ENCODE results near the gene UNC50. TPM values are rescaled to one million over a fixed set of nuclear protein-coding genes. Genes with fewer than 3 reads are reported as not detected.
"Not testable (repeated sequence)": the region's sequence is repeated elsewhere in the genome, so short reads cannot be mapped to it uniquely, and the experiment has no call there.

Gene UNC50
- polyA plus RNA-seq, 3 donors: 62.2 to 80.2 (median 64.7) TPM

DNA sequence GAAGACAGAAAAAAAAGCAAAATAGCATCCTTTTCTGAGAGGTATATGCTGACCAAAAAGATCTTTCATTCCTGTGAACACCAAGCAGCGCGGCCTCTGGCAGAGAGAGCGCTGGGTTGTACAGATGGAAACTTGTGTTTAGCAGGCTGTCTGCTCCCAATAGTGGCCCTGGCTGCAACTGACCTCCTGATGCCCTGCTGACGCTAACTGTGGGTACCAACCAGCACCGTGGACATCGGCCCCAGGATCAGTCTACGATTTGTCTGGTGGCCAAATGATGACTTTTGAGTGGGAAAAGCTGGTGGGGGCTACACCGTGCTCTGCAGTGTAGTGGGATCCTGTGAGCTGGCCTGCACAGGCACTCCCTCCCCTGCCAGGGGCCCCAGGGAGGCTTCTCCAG lies 15.8 kb upstream of the UNC50 start:
- DNase-seq (ENCODE audit: extremely low read depth in 1 of 11, low read depth in 9 of 11, low spot score in 4 of 11): no peak

DNA sequence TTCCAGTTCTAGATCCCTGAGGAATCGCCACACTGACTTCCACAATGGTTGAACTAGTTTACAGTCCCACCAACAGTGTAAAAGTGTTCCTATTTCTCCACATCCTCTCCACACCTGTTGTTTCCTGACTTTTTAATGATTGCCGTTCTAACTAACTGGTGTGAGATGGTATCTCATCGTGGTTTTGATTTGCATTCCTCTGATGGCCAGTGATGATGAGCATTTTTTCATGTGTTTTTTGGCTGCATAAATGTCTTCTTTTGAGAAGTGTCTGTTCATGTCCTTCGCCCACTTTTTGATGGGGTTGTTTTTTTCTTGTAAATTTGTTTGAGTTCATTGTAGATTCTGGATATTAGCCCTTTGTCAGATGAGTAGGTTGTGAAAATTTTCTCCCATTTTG lies 13.7 kb upstream of the UNC50 start:
- not testable (repeated sequence) for DNase-seq (ENCODE audit: extremely low read depth in 1 of 11, low read depth in 9 of 11, low spot score in 4 of 11)

DNA sequence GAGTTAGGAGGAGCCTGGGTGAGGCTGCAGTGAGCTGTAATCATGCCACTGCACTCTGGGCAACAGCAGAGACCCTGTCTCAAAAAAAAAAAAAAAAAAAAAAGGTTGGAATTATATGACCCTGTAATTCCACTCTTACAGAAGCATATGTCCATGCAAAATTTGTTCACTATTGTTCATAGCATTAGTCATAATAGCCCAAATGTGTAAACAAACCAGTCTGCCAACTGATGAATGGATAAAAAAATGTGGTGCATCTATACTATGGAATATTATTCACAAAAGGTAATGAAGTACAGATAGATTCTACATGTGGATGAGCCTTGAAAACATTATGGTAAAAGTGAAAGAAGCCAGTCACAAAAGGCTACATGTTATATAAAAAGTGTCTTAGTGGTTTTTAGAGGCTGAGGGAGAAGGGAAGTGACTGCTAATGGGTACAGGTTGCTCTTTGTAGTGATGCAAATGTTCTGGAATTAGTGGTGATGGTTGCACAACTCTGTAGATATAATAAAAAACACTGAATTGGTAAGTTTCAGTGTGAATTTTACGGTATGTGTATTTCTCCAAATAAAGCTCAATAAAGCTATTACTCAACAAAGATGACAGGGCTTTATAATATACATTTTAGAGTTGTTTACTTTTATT lies 9.5 kb upstream of the UNC50 start:
- no peak for DNase-seq (ENCODE audit: extremely low read depth in 1 of 11, low read depth in 9 of 11, low spot score in 4 of 11)

DNA sequence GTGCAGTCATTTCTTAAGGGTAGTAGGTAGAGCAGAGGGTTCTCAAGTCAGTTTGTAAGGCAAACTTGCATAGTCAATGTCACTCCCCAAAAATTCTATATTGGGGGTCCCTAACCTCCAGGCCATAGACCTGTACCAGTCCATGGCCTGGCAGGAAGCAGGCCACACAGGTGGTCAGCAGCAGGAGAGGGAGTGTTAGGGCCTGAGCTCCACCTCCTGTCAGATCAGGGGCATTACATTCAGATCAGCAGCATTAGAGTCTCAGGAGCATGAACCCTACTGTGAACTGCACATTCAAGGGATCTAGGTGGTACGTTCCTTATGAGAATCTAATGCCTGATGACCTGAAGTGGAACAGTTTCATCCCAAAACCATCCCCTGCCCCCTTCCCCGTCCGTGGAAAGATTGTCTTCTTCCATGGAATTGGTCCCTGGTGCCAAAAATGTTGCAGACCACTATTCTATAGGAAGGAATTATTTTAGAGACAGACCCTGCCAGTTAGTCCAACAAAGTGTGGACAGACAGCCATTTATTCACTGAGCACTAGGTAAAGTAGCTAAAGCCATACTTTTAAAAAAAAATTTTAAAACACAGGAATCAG lies 6.8 kb upstream of the UNC50 start:
- DNase-seq (ENCODE audit: extremely low read depth in 1 of 11, low read depth in 9 of 11, low spot score in 4 of 11): no peak

DNA sequence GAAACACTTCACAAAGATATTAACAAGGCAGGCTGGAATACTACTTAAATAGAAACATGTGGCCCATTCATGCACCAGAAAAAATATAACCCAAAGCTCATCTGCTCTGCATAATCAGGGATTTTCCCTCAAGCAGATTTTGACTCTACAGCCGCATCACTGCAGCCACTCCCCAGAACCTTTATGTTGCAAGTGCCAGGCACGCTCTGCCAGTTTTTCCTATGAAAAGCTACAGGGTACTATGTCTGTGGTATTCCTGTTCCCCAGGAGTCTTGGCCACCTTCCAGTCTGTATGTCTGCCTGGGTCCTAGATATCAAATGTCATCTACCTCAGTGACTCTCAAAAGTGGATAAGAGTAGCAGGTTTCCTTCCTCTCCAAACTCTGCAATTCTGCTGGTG lies 3.8 kb upstream of the UNC50 start:
- no peak for DNase-seq (ENCODE audit: extremely low read depth in 1 of 11, low read depth in 9 of 11, low spot score in 4 of 11)

DNA sequence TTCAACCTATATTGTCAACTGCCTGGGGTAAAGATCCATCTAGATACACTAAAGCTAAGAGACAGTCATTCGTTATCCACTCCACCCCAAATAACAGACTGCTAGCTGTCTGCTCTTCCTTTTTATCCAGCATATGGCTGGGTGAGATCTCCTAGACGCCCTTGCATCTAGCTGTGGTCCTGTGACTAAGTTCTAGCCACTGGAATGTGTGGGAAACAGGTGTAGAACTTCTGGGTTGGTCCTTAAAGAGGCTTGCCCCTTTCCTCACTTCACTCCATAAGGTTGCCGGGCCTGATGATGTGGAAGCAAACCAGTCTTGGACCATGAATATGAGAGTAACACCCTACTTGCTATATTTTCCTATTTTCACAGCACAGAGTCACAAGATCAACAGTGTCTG lies 3.3 kb upstream of the UNC50 start:
- no peak for DNase-seq (ENCODE audit: extremely low read depth in 1 of 11, low read depth in 9 of 11, low spot score in 4 of 11)

DNA sequence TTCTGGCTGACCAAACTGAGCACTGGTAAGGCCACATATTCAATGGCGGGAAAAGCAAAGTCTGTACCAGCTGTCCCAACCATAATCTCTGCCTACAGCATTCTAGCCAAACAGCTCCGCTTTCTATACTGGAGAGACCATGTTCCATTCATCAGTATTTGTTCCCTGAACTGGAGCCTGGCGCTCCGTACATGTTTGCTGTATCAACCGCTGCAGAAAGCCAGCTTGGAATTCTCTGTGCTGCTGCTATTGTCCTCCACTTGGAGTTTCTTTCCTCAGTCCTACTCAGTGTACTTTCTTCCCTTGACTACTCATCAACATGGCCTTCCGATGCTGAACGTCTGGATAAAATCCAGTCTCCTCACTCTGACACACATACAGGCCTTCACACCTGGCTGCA lies 2.0 kb upstream of the UNC50 start:
- no peak for DNase-seq (ENCODE audit: extremely low read depth in 1 of 11, low read depth in 9 of 11, low spot score in 4 of 11)

DNA sequence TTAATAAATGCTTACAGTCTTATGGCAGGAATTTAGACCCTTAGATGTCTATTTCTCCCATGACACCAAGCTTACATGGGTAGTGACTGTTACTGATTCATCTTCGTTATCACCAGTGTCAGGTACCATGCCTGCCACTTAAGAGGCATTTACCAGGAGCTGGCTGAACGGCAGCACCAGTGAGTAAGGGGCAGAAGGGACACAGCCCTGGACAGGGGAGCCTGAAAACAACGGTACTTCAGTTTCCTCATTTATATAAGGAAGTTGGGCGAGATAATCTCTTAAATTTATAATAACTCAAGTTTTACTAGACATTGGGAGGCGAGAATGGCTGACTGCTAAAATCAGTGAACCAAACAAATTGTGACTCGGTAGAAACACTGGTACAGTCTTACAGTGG lies 1.3 kb upstream of the UNC50 start:
- no peak for DNase-seq (ENCODE audit: extremely low read depth in 1 of 11, low read depth in 9 of 11, low spot score in 4 of 11)

DNA sequence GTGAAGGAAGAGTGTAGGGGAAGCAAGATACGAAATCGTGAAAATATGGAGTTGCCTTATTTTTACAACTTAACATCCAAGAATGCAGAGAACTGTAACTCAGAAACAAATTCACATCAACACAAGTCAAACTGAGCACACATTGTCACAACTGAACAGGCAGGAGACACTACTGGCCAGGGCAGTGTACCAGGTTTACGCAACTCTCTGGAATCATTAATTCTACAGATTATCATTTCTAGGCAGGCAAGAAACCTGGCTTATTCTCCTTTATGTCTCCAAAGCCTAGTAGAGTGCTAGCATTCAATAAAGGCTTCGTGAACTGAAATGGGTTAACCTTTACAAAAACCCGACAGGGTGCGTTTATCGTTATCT lies 661 bp upstream of the UNC50 start:
- no peak for DNase-seq (ENCODE audit: extremely low read depth in 1 of 11, low read depth in 9 of 11, low spot score in 4 of 11)

DNA sequence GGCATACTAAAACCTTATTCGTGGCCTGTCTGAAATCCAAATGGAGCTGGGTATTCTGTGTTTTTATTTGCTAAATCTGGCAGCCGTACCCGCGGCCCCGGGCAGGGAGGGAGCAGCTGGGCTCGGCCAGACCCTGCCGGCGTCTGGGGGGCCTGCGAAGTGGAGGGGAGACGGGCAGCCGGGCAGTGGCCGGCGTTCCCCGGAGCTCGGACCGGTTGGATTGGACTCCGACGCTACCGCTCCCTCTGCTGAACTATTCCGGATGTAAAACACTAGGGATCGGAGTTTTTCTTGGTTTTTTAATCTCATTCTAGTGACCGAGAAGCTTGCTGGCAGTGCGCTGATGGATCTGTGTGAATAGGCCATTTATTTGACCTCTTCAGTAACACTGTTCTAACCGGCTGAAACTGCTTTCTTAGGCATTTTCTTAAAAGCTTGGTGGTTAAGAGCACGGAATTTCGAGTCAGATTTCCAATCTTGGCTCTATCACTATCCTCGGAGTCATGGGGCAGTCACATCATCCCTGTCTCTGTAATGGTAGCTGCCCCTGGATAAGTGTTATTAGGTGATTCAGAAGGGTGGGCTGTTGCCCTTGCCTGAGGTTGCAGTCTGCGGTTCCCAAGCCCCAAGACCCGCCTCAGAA lies 694 bp downstream of the UNC50 start:
- peak in 3 of 11 donors; percentile 4 to 22 (median 16) for DNase-seq (ENCODE audit: extremely low read depth in 1 of 11, low read depth in 9 of 11, low spot score in 4 of 11)

DNA sequence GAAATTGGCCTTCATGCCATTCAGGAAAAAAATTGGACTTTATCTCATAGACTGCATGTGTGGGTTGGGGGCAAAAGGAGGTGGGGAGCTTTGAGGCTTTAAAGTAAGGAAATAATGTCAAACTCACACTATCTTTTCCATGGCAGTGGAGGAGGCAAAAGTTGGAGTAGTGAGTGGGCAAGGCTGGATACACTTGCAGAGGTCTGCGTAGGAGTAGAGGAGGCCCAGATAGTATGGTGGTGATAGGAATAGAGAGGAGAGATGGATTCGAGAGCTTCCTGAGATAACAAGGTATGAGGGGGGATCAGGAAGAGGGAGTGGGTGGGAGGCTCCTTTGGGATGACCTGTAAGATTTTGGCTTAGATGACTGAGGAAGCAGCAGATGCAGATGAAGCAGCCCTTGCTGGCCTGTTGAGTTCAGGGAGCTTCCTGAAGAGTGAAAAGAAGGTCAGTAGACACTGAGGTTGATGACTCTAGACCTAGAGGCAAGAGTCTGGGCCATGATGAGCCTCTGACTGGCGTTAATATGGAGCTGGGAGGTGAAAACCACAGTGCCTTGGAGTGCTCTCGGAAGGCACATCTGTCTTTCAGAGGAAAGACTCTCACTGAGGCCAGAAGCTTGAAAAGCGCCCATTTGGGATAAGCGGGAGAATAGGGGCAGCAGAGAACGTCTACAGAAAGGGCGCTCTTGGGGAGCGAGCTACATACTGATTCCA lies 5.8 kb downstream of the UNC50 start:
- DNase-seq (ENCODE audit: extremely low read depth in 1 of 11, low read depth in 9 of 11, low spot score in 4 of 11): no peak

DNA sequence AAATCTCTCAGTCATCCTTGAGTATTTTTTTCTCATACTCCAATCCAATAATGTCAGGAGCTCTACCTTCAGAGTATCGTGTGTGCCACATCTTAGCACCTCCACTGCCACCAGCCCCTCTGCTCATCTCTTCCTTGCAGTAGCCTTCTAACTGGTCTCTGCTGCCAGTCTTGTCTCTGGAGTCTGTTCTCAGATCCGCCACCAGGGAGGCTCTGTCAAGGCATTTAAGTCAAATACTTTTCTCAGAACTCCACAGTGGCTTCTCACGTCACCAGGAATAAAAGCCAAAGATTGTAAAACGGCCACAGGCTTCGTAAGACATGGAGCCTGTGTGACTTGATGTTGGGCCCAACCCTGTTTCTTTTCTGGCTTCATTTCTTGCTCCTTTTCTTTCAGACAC lies 7.1 kb downstream of the UNC50 start:
- no peak for DNase-seq (ENCODE audit: extremely low read depth in 1 of 11, low read depth in 9 of 11, low spot score in 4 of 11)

DNA sequence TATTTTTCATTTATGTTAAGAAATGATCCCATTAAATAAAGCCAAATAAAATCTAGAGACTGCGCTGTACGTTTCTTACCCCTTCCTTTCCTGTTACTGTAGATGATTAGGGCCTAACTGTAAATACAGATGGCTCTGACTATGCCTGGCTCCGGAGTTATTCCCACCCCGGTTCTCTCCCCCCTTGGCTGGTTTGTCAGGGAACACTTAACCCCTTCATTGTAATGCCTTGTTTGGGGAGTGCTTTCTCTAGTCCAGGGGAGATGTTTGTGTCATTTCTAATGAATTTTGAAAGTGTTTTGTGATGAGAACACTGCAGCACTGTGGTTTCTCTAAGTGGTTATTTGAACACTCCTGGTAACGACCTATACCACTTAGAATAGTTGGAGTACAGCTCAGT lies 8.8 kb downstream of the UNC50 start:
- no peak for DNase-seq (ENCODE audit: extremely low read depth in 1 of 11, low read depth in 9 of 11, low spot score in 4 of 11)

DNA sequence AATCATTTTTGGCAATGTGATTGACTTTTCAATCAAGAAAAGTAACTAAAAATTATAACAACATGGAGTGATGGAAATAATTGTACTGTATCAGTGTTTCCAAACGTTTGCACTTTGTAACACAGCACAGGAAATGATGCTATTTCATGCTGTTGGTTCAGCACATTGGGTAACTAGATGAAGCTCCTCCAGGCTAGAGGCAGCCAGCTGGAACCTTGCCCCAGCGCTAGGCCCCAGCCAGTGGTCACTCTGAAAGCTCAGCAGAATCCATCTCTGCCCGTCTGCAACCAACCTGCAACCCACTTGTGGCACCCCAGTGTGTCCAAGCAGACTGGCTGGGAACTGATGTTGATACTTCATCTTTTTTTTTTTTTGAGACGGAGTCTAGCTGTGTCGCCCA lies 15.3 kb downstream of the UNC50 start:
- DNase-seq (ENCODE audit: extremely low read depth in 1 of 11, low read depth in 9 of 11, low spot score in 4 of 11): peak in 1 of 11 donors; percentile 18

DNA sequence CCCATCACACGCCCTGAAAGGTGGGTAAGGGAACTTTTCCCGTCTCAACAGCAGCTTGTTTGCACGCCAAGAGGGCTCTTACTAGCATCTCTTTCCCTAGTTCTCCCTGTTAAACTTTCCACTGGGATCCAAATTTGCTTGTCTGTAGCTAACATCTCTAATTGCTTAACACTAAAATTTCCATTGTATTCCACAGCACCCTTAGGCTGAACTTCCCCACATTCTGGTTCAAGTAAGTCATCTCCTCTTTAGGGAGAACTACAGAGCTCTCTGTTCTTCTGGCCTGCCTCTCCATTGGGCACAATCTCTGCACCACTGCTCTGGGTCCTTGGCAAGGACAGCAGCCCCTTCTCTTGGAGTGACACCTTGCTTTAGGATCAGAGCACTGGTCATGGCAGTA lies 24.0 kb downstream of the UNC50 start:
- no peak for DNase-seq (ENCODE audit: extremely low read depth in 1 of 11, low read depth in 9 of 11, low spot score in 4 of 11)

DNA sequence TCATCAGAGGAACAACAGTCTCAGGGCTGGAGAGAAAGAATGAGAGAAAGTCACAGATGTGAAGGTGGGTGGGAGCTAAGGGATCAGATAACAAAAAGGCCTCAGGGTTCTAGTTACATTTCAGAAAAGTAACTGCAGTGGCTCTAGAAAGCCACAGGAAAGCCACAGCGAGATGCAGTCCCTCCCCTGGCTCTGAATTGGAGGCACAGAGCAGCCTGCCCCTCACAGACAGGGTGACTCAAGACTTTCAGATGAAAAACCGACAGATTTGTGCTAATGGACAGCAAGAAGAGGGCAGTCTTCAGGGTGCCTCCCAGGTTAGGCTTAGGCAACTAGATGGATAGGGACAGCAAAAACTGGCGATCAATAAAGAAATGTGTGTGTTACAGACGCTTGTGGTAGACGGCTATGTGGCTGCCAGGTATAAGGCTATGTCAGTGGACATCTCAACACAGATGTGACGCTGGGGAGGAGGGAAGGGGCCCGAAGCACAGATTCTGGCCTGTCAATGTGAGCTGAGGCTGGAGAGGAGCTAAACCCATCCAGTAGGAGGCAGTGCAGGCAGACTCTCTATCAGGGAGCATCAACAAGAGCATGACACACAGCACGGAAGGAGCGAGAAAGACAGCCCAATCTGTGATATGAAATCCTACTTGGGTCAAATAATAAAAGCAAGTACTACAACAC lies 26.2 kb downstream of the UNC50 start:
- DNase-seq (ENCODE audit: extremely low read depth in 1 of 11, low read depth in 9 of 11, low spot score in 4 of 11): no peak

DNA sequence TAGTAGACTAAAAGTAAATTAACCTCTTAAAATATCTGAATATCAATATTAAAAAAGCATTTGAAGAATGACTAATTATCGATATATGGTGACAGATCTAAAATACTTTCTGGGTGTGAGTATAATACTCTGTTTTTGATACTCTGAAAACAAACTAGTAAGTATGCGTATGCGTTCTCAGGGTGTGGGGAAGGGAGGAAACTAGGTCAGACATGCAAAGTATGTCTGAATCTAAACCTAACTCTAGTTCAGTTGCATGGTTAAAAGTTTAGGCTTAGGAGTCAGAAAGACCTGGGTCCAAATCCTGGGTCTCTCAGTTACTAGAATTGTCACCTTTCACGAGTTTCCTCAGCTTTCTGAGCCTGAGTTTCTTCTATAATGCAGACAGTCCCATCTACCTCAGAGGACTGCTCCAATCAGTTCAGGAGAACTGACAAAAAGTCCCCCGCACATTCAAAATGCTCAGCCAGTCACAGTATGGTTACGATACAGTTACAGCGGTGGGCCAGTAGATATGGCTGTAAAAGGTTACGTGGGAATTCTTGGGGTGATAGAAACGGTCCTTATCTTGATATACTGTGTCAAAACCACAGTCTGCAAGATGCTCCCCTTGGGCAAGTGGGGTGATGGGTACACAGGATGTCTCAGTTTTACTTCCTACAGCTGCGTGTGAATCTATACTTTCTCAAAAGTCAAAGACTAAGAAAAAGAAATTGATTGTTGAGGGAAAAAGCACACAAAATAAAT lies 29.2 kb downstream of the UNC50 start:
- DNase-seq (ENCODE audit: extremely low read depth in 1 of 11, low read depth in 9 of 11, low spot score in 4 of 11): no peak

DNA sequence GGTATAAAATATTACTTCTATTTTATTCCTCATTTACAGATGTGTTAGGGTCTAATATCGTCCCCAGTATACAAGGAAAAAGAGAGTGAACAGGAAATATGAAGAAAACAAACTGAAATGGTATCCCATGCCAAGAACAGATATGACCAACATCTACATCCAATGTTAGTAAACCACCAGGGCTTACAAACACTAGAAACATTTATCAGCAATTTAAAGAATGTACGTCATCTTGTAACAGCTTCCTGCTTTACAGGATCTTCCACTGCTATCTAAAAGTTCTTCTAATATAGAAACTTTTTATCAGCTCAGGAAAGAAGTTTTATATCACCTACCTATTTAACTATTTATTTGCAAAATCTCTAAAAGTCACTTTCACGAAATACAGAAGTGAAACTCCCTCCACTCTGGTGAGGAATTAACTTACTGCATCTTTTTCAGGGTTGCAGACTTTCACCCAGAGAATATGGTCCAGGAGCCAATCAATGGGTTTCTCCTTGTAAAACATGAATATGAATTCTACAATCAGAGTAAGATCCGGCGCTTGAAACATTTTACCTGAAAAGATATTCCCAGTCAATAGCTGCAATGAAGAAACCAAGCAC lies 35.2 kb downstream of the UNC50 start:
- DNase-seq (ENCODE audit: extremely low read depth in 1 of 11, low read depth in 9 of 11, low spot score in 4 of 11): no peak

DNA sequence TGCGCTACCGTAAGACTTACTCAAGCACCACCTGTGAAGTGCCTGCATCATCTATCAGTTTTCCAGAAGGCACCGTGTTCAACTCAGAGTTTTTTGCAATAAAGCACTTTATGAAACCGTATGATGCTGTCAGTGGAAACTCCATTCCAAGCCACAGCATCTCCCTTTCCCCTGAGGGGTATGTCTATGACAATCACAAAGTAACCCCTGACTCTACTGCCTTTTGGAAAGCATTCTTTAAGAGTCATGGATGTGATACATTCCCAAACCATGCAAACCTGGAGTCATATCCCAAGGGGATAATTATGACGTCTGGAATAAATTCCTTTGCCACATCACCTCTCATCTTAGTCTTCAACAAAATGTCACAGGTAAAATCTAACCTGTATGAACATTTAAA lies 39.2 kb downstream of the UNC50 start:
- no peak for DNase-seq (ENCODE audit: extremely low read depth in 1 of 11, low read depth in 9 of 11, low spot score in 4 of 11)
